ENCODE data around the gene ZNF451. TPM values are rescaled to one million over a fixed set of nuclear protein-coding genes. Genes with fewer than 3 reads are reported as not detected.
"Not testable (repeated sequence)": the region's sequence is repeated elsewhere in the genome, so short reads cannot be mapped to it uniquely, and the experiment has no call there.

The ZNF451 gene
- polyA plus RNA-seq, 1 of the 3 experiments (the other 2 are of a cell fraction), result 8.5 TPM

DNA sequence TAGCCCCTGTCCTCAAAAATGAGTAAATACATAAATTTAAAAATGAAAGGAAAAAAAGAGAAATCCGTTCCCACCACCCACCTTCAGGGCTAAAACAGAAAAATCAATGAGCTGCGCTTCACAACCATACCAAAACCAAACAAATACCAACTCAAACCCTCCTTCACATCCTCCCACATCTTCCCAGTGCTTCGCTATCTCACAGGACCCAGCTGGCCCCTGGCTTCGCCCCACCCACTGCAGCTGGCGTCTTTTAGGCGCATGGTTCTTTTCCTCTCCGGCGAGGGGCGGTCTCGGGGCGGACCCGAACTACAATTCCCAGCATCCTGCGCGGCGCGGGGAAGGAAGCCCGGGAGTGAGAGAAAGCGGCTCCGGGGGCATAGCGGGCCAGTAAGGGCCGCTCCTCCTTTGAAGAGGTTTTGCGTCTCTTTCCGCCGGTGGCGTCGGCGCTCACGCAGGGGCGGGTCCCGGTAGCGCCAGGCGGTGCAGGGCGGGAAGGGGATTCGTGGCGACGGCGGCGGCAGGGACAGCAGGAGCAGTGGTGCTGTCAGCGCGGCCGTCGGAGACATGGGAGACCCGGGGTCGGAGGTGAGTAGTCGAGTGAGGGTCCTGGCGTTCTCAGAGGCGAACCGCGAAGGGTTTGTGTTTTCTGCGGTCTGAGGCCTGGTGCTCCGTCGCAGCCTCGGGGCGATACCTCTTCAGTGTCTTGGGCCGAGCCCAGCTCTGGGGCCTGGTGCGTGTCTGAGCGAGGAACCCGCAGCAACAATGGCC is at the start of gene ZNF451 (continued):
- TF ChIP-seq GATA2 (CRISPR knock-in tag; IDR thresholded peaks at IDR 0.05) (no peak), TAF1 (IDR thresholded peaks at IDR 0.05; ENCODE audit: borderline replicate concordance, low read depth, low read length) (peak; percentile 82), MEF2A (IDR thresholded peaks at IDR 0.05; ENCODE audit: borderline replicate concordance, low read depth) (no peak), TEAD4 (IDR thresholded peaks at IDR 0.05; ENCODE audit: borderline replicate concordance, insufficient read depth) (no peak), FOSL2 (IDR thresholded peaks at IDR 0.05; ENCODE audit: borderline replicate concordance, low read depth) (no peak), POLR2AphosphoS5 (IDR thresholded peaks at IDR 0.05; ENCODE audit: low read depth, low read length) (peak; percentile 78), ELF1 (IDR thresholded peaks at IDR 0.05) (peak; percentile 82), EP300 (IDR thresholded peaks at IDR 0.05; ENCODE audit: borderline replicate concordance in 1 of 2, low read depth in 1 of 2, low read length in 1 of 2) (no peak), SIN3A (IDR thresholded peaks at IDR 0.05; ENCODE audit: borderline replicate concordance, low read depth, low read length) (peak; percentile 65; the same call in 1 of the 2 replicates), JUND (IDR thresholded peaks at IDR 0.05) (no peak), NRF1 (IDR thresholded peaks at IDR 0.05; ENCODE audit: low read depth, low read length) (0 out of 2 replicates have a peak, but pooled peaks have one; percentile 48), FOXJ3 (CRISPR knock-in tag; IDR thresholded peaks at IDR 0.05) (no peak)
- TF ChIP-seq, protein P1, sequence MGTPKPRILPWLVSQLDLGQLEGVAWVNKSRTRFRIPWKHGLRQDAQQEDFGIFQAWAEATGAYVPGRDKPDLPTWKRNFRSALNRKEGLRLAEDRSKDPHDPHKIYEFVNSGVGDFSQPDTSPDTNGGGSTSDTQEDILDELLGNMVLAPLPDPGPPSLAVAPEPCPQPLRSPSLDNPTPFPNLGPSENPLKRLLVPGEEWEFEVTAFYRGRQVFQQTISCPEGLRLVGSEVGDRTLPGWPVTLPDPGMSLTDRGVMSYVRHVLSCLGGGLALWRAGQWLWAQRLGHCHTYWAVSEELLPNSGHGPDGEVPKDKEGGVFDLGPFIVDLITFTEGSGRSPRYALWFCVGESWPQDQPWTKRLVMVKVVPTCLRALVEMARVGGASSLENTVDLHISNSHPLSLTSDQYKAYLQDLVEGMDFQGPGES (IDR thresholded peaks at IDR 0.05; ENCODE audit: low read depth, low read length), result no peak
- TF ChIP-seq, protein P2, sequence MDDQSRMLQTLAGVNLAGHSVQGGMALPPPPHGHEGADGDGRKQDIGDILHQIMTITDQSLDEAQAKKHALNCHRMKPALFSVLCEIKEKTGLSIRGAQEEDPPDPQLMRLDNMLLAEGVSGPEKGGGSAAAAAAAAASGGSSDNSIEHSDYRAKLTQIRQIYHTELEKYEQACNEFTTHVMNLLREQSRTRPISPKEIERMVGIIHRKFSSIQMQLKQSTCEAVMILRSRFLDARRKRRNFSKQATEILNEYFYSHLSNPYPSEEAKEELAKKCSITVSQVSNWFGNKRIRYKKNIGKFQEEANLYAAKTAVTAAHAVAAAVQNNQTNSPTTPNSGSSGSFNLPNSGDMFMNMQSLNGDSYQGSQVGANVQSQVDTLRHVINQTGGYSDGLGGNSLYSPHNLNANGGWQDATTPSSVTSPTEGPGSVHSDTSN (IDR thresholded peaks at IDR 0.05), result no peak; the same call in 1 of the 2 replicates
- TF ChIP-seq, protein P3, sequence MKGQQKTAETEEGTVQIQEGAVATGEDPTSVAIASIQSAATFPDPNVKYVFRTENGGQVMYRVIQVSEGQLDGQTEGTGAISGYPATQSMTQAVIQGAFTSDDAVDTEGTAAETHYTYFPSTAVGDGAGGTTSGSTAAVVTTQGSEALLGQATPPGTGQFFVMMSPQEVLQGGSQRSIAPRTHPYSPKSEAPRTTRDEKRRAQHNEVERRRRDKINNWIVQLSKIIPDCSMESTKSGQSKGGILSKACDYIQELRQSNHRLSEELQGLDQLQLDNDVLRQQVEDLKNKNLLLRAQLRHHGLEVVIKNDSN (IDR thresholded peaks at IDR 0.05; ENCODE audit: borderline replicate concordance, low read depth), result no peak

DNA sequence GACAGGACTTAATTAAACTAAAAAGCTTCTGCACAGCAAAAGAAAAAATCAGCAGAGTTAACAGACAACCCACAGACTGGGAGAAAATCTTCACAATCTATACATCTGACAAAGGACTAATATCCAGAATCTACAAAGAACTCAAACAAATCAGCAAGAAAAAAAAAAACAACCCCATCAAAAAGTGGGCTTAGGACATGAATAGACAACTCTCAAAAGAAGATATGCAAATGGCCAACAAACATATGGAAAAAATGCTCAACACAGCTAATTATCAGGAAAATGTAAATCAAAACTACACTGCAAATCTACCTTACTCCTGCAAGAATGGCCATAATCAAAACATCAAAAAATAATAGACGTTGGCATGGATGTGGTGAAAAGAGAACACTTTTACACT is 45.9 kb upstream of the ZNF451 start:
- POLR2A ChIA-PET, CTCF ChIA-PET: not testable (repeated sequence)
- WGBS (ENCODE audit: low lambda C conversion rate), result 92% methylated on average over 1 of the region's 1 CpG

More for the DNA sequence above, 45.9 kb upstream of the ZNF451 start:
- H4K20me1 ChIP-seq (ENCODE audit: insufficient read depth); H3K27me3 ChIP-seq (ENCODE audit: insufficient read depth); H3K4me3 ChIP-seq (ENCODE audit: low read depth in 2 of 2, low read length in 1 of 2); H3K4me2 ChIP-seq; H3K9me2 ChIP-seq; H3F3A ChIP-seq (replicated peaks; ENCODE audit: insufficient read depth); H2AFZ ChIP-seq (ENCODE audit: low read depth); H3K36me3 ChIP-seq (replicated peaks in 1 of 2; ENCODE audit: control insufficient read depth in 1 of 2, insufficient read depth in 2 of 2, low read length in 1 of 2); H3K4me1 ChIP-seq (ENCODE audit: control insufficient read depth in 1 of 2, insufficient read depth in 2 of 2, low read depth in 1 of 2, low read length in 1 of 2); DNase-seq; H3K9me3 ChIP-seq; H3K27ac ChIP-seq (ENCODE audit: low read depth in 2 of 2, low read length in 1 of 2); H3K9ac ChIP-seq: not testable (repeated sequence)
- H3K79me2 ChIP-seq (ENCODE audit: insufficient read depth), result peaks cover 14% of the 10 kb centered on the region
